Measurements from ENCODE around the gene EMSY. TPM values are rescaled to one million over a fixed set of nuclear protein-coding genes. Genes with fewer than 3 reads are reported as not detected.
A peak's percentile ranks its signal among the peaks of the same experiment; 100 is the strongest.

EMSY gene
- total and polyA plus RNA-seq, 2 of the 13 experiments (the other 11 are each of a cell fraction or from before 2014, with no cell fraction given): 11.6 to 18.5 TPM

DNA sequence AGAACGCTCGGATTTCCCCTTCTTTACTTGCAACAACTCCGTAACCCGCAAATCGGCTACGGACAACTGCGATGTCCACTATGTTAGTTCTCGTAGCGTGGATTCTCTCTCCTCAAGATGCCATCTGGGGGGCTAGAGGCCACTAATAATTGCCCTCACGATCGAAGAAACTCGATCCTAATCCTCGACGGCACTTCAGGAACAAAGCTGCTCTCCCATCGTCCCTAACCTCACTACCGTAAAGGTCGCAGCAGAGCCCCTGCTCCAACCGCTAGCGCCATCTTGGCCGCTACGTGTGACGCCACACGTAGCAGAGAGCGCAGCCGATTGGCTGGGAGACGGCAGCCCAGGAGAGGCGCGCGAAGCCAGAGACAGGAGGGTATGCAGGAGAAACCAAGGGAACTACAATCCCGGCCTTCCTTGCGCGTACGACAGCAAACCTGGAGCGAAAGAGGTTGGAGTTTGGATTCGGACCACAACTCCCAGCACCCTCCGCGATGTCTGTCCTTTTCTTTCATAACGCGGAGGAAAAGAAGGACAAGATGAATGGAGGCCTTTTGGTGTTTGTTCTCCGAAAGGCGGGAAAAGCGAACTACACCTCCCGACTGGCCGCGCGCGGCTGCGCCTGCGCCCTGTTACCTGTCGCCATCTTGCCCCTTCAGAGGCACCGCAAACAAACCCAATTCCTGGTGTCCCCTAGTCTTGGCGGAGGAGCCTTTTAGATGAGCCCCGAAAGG lies at the start of gene EMSY (continued):
- TF ChIP-seq ZC3H4 (CRISPR knock-in tag; IDR thresholded peaks at IDR 0.05; ENCODE audit: borderline replicate concordance) (no peak), NFKBIZ (CRISPR knock-in tag; IDR thresholded peaks at IDR 0.05) (peak; percentile 80; the same call in 1 of the 2 replicates), ZHX2 (IDR thresholded peaks at IDR 0.05; ENCODE audit: low read depth) (peak; percentile 75; the same call in 1 of the 2 replicates), ZHX2 (CRISPR knock-in tag; IDR thresholded peaks at IDR 0.05; ENCODE audit: borderline replicate concordance) (no peak), ZBTB40 (IDR thresholded peaks at IDR 0.05) (no peak), ZBTB40 (CRISPR knock-in tag; IDR thresholded peaks at IDR 0.05) (no peak; the same call in 1 of the 2 replicates), YEATS2 (CRISPR knock-in tag; IDR thresholded peaks at IDR 0.05; ENCODE audit: borderline replicate concordance) (peak; percentile 89; the same call in 1 of the 2 replicates), HHEX (CRISPR knock-in tag; IDR thresholded peaks at IDR 0.05) (no peak), GTF2F1 (IDR thresholded peaks at IDR 0.05; ENCODE audit: low read length) (0 out of 2 replicates have a peak, but pooled peaks have one; percentile 9), ZNF510 (CRISPR knock-in tag; IDR thresholded peaks at IDR 0.05; ENCODE audit: low read depth) (no peak)
- TF ChIP-seq, protein P1, sequence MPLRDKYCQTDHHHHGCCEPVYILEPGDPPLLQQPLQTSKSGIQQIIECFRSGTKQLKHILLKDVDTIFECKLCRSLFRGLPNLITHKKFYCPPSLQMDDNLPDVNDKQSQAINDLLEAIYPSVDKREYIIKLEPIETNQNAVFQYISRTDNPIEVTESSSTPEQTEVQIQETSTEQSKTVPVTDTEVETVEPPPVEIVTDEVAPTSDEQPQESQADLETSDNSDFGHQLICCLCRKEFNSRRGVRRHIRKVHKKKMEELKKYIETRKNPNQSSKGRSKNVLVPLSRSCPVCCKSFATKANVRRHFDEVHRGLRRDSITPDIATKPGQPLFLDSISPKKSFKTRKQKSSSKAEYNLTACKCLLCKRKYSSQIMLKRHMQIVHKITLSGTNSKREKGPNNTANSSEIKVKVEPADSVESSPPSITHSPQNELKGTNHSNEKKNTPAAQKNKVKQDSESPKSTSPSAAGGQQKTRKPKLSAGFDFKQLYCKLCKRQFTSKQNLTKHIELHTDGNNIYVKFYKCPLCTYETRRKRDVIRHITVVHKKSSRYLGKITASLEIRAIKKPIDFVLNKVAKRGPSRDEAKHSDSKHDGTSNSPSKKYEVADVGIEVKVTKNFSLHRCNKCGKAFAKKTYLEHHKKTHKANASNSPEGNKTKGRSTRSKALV (CRISPR knock-in tag; IDR thresholded peaks at IDR 0.05): no peak
